ENCODE results near the gene SPRED3.
"Not testable (repeated sequence)": the region's sequence is repeated elsewhere in the genome, so short reads cannot be mapped to it uniquely, and the experiment has no call there.

Gene SPRED3

DNA sequence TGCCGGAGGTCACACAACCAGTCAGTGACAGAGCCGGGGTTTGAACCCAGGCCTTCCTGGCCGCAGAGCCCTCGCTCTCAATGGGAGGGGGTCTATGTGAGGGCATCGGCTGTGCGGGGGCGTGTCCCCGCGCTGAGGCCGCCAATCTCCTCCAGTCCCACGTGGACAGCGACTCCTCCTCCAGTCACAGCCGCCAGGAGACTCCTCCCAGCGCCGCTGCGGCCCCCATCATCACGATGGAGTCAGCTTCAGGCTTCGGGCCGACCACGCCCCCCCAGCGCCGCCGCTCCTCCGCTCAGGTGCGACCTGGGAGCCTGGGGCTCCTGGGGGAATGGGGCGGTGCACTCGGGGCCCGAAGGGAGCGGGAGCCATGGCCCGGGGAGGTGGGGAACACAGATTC lies 6.0 kb downstream of the SPRED3 start:
- H3K4me1 Mint-ChIP-seq (ENCODE audit: low read depth), result peaks cover 33% of the 10 kb centered on the region
- H3K9me3 Mint-ChIP-seq, result no peaks in the 10 kb centered on the region
- H3K27me3 Mint-ChIP-seq, result peaks cover 51% of the 10 kb centered on the region
- H3K27ac Mint-ChIP-seq, result peak overlapping the region; percentile 52
- peak overlapping the region; percentile 82 for H3K4me3 Mint-ChIP-seq
- H3K36me3 Mint-ChIP-seq (ENCODE audit: low read depth), result no peaks in the 10 kb centered on the region

- peaks cover 28% of the 10 kb centered on the region for H3K4me1 Mint-ChIP-seq (ENCODE audit: low read depth)
- H3K27me3 Mint-ChIP-seq, result peaks cover 51% of the 10 kb centered on the region
- H3K9me3 Mint-ChIP-seq, result no peaks in the 10 kb centered on the region
- H3K36me3 Mint-ChIP-seq (ENCODE audit: low read depth), result no peaks in the 10 kb centered on the region
- H3K27ac Mint-ChIP-seq, result no peak overlapping the region
- H3K4me3 Mint-ChIP-seq, result peak overlapping the region; percentile 82
Observed at GRCh38 chr19:38395381-38396114, 7.1 kb downstream of the SPRED3 start.

DNA sequence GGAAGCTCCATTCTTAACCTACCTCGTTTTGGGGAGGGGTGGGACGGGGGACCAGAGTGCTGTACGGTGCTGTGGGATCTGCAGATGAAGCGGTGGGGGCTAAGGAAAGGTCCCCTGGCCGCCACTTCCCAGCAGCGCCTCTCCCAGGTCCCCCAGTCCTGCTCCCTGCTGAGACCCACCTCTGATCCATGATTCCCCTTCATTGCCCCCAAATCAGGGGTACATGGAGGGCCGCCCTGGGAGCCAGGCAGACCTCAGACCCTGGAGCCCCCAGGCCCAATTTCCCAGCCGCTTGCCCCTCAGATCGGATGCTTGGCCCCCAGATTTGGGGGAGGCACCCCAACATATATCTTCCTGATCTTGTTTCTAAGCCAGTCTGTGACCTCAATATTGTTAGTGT lies 10.6 kb downstream of the SPRED3 start:
- Mint-ChIP-seq H3K4me3 (no peak overlapping the region), H3K27ac (no peak overlapping the region), H3K36me3 (ENCODE audit: low read depth) (no peaks in the 10 kb centered on the region), H3K9me3 (no peaks in the 10 kb centered on the region), H3K4me1 (ENCODE audit: low read depth) (peaks cover 32% of the 10 kb centered on the region), H3K27me3 (peaks cover 28% of the 10 kb centered on the region)

DNA sequence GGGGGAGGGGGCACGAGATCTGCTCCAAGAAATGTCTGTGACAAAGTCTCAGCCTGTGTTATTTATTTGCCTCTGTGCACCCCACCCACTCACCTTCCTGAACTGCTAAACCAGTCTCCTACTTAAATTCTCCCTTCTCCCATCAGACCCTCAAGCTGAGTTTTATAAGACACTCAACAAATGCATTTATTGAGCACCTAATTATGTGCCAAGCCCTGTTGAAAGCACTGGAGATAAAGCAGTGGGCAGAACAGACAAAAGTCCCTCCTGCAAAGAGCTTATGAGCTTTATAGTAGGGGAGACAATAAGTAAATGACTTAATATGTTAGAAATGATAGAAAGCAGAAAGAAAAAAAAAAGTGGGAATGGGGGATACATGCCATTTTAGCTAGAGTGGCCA lies 11.0 kb downstream of the SPRED3 start:
- no peak overlapping the region for H3K4me3 Mint-ChIP-seq
- H3K27me3 Mint-ChIP-seq, result peaks cover 25% of the 10 kb centered on the region
- H3K9me3 Mint-ChIP-seq, result no peaks in the 10 kb centered on the region
- no peaks in the 10 kb centered on the region for H3K36me3 Mint-ChIP-seq (ENCODE audit: low read depth)
- H3K4me1 Mint-ChIP-seq (ENCODE audit: low read depth), result peaks cover 31% of the 10 kb centered on the region
- no peak overlapping the region for H3K27ac Mint-ChIP-seq

DNA sequence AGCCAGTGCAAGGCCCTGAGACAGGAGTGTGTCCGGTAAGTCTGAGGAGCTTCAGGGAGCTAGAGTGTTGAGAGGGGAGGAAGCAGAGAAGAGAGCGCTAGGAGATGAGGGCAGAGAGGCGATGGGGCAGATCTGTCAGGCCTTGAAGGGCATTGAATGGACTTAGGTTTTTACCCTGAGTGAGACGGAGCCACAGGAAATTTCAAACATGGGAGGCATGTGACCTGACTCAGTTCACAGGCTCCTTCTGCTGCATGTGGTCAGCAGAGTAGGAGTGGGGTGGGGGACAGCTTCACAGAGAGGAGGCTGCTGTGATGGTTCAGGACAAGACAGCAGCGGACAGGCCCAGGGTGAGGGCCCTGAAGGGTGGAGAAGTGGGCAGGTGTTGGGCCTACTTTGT lies 11.9 kb downstream of the SPRED3 start:
- Mint-ChIP-seq H3K4me1 (ENCODE audit: low read depth) (peaks cover 24% of the 10 kb centered on the region), H3K27me3 (peaks cover 21% of the 10 kb centered on the region), H3K4me3 (no peak overlapping the region), H3K27ac (peak overlapping the region; percentile 60), H3K36me3 (ENCODE audit: low read depth) (no peaks in the 10 kb centered on the region), H3K9me3 (no peaks in the 10 kb centered on the region)

GRCh38 chr19:38401148-38401547 lies 12.7 kb downstream of the SPRED3 start:
- Mint-ChIP-seq H3K4me1 (ENCODE audit: low read depth) (peaks cover 24% of the 10 kb centered on the region), H3K36me3 (ENCODE audit: low read depth) (no peaks in the 10 kb centered on the region), H3K9me3 (no peaks in the 10 kb centered on the region), H3K27ac (no peak overlapping the region), H3K27me3 (peaks cover 21% of the 10 kb centered on the region), H3K4me3 (no peak overlapping the region)

DNA sequence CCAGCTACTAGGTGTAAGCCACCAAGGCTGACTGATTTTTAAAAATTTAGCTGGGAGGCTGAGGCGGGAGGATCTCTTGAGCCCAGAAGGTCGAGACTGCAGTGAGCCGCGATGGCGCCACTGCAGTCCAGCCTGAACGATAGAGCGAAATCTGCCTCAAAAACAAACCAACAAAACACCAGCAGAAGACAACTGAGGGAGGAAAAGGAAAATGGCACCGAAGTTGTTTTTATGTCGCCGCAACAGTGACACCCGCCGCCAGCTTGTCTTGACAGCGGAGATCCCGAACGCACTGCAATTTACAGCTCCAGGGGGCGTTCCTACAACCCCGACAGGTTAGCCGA lies 14.1 kb downstream of the SPRED3 start:
- Mint-ChIP-seq H3K9me3 (no peaks in the 10 kb centered on the region), H3K36me3 (ENCODE audit: low read depth) (peaks cover 4% of the 10 kb centered on the region), H3K4me1 (ENCODE audit: low read depth) (peaks cover 16% of the 10 kb centered on the region), H3K4me3 (peak overlapping the region; percentile 87), H3K27me3 (peaks cover 11% of the 10 kb centered on the region), H3K27ac (peak overlapping the region; percentile 70)

GRCh38 chr19:38402967-38403674 lies 14.6 kb downstream of the SPRED3 start, which contains the start of gene FAM98C:
TSS of gene FAM98C (plus strand) at chr19:38403093. CDS start at chr19:38403154, 61 bp downstream.
- Mint-ChIP-seq H3K9me3 (no peaks in the 10 kb centered on the region), H3K4me1 (ENCODE audit: low read depth) (peaks cover 16% of the 10 kb centered on the region), H3K27ac (peak within 1 kb of the TSS; percentile 86), H3K4me3 (peak within 1 kb of the TSS; percentile 87), H3K36me3 (ENCODE audit: low read depth) (peaks cover 4% of the 10 kb centered on the region), H3K27me3 (peaks cover 11% of the 10 kb centered on the region)

- Mint-ChIP-seq H3K4me3 (peak overlapping the region; percentile 13), H3K9me3 (no peaks in the 10 kb centered on the region), H3K36me3 (ENCODE audit: low read depth) (peaks cover 4% of the 10 kb centered on the region), H3K27me3 (peaks cover 4% of the 10 kb centered on the region), H3K27ac (no peak overlapping the region), H3K4me1 (ENCODE audit: low read depth) (peaks cover 16% of the 10 kb centered on the region)
Observed at GRCh38 chr19:38404858-38405257, 16.4 kb downstream of the SPRED3 start.

DNA sequence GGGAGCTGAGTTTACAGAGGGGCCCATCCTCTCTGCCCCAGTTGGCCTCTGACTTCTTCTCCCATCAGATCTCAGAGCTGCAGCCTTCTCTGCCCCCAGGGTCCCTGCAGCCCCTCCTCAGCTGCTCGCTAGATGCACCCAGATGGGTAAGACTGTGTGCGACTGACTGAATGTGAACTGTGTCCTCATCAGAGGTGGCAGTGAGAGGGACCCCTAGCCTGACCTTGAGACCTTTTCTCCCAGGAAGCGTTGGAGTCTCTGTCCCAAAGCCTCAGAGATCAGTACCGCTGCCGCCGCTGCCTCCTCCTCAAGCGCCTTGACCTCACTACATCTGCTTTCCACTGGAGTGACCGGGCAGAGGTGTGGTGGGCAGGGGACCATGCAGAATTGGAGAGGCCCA lies 16.8 kb downstream of the SPRED3 start:
- Mint-ChIP-seq H3K27ac (no peak overlapping the region), H3K4me3 (no peak overlapping the region), H3K9me3 (no peaks in the 10 kb centered on the region), H3K36me3 (ENCODE audit: low read depth) (peaks cover 4% of the 10 kb centered on the region), H3K27me3 (peaks cover 1% of the 10 kb centered on the region), H3K4me1 (ENCODE audit: low read depth) (peaks cover 16% of the 10 kb centered on the region)

DNA sequence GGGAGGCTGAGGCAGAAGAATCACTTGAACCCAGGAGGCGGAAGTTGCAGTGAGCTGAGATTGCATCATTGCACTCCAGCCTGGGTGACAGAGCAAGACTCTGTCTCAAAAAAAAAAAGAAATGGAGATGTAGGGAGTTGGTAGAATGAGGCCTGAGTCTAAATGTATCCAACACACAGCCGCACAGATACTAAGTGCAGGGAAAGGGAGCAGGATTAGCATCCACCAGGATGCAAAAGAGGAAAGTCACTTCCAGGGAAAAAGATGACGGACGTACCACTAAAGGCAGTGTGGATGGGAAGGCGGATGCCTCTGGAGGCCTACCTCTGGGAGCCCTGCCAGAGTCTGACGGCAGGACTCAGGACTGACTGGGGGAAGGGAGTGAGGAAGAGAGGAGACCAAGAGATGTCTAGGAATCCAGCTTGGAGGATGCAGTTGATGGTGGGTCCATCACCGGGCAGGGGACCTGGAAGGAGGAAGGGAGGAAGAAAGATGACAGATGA lies 21.2 kb downstream of the SPRED3 start:
- Mint-ChIP-seq H3K36me3 (ENCODE audit: low read depth) (peaks cover 4% of the 10 kb centered on the region), H3K9me3 (no peaks in the 10 kb centered on the region), H3K4me1 (ENCODE audit: low read depth) (no peaks in the 10 kb centered on the region), H3K4me3 (no peak overlapping the region), H3K27me3 (no peaks in the 10 kb centered on the region), H3K27ac (no peak overlapping the region)

- not testable (repeated sequence) for H3K4me3 Mint-ChIP-seq; H3K36me3 Mint-ChIP-seq (ENCODE audit: low read depth)
Observed at GRCh38 chr19:38410407-38410806, 21.9 kb downstream of the SPRED3 start.

DNA sequence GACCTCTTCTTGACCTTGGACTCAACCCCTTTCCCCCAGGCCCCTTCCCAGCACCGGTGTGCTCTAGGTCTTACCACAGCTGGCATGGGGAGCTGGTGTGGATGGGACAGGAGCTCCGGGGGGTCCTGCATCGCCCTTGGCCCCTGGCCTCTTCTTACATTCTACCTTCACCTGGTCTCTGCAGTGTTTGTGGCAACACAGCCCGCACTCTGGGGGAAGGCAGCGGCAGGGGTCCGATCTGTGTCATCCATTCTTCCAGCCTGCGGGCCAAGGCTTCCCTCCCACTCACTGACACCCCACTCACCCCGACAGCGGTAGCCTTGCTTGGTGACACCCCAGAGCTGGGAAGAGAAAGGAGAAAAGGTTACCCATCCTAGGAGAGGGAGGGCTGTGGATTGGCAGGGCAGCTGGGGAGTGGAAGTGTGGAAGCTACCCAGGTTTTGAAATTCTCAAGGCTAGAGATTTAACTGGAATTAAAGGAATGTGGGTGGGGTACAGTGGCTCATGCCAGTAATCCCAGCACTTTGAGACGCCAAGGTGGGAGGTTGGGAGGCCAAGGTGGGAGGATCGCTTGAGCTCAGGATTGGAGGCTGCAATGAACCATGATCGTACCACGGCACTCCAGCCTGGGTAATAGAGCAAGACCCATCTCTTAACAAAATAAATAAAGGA lies 22.7 kb downstream of the SPRED3 start:
- Mint-ChIP-seq H3K27me3 (no peaks in the 10 kb centered on the region), H3K9me3 (no peaks in the 10 kb centered on the region), H3K4me1 (ENCODE audit: low read depth) (no peaks in the 10 kb centered on the region), H3K36me3 (ENCODE audit: low read depth) (peaks cover 4% of the 10 kb centered on the region), H3K27ac (no peak overlapping the region), H3K4me3 (no peak overlapping the region)

More at GRCh38 chr19:38410407-38410806, 21.9 kb downstream of the SPRED3 start:
- not testable (repeated sequence) for H3K9me3 Mint-ChIP-seq; H3K27me3 Mint-ChIP-seq; H3K27ac Mint-ChIP-seq; H3K4me1 Mint-ChIP-seq (ENCODE audit: low read depth)

DNA sequence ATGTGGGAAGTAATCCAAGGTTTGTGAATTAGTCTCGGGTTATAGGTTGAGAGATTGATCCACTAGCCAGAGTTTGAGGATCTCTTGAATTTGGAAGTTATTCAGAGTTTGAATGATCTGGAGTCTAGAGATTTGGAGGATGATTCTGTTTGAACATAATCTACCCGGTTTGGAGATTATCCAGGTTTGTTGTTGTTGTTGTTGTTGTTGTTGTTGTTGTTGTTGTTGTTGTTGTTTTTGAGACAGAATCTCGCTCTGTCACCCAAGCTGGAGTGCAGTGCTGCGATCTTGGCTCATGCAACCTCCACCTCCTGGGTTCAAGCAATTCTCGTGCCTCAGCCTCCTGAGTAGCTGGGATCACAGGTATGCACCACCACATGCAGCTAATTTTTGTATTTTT lies 23.4 kb downstream of the SPRED3 start:
- H3K4me3 Mint-ChIP-seq; H3K4me1 Mint-ChIP-seq (ENCODE audit: low read depth); H3K27me3 Mint-ChIP-seq; H3K9me3 Mint-ChIP-seq; H3K36me3 Mint-ChIP-seq (ENCODE audit: low read depth); H3K27ac Mint-ChIP-seq: not testable (repeated sequence)

DNA sequence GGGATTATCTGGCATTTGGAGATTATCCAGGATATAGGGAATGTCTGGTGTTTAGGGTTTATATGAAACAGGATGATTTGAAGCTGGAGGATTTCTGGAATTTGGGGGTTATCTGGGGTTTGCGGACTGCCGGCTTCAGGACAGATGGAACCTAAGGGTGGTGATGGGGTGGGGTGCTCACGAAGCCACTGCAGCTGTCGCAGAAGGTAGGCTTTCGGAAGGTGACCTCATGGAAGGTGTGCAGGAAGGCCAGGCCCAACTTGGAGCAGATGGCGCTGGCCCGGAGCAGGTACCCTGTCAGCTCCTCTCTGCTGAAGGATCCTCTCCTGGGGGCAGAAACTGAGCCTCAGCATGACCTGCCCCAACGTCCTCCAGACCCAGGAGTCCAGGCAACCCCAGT lies 24.0 kb downstream of the SPRED3 start:
- Mint-ChIP-seq H3K4me1 (ENCODE audit: low read depth) (peaks cover 6% of the 10 kb centered on the region), H3K27me3 (no peaks in the 10 kb centered on the region), H3K27ac (no peak overlapping the region), H3K9me3 (no peaks in the 10 kb centered on the region), H3K36me3 (ENCODE audit: low read depth) (no peaks in the 10 kb centered on the region), H3K4me3 (no peak overlapping the region)

All from stimulated activated naive CD8-positive, alpha-beta T cell treated with anti-CD3 and anti-CD28 coated beads, Interleukin-15, Interleukin-2, amounts not matched to agents 100 ng/mL and 50 ng/mL, for 24 hours (primary cell).